BLaER1 treated with 17β-estradiol and CSF1 and Interleukin-3, amounts not matched to agents 10 nM and 100 nM (cell line): ENCODE results near the gene OLFML2A.
"Not testable (repeated sequence)": the region's sequence is repeated elsewhere in the genome, so short reads cannot be mapped to it uniquely, and the experiment has no call there.

ENCODE experiments used
- H3K27ac ChIP-seq, 11 experiments: shearing (Covaris generic); formaldehyde crosslinking; 2 replicates each; pipeline ENCODE4 v1.8.1; 2022
- H3K27me3 ChIP-seq, 11 experiments: shearing (Covaris generic); formaldehyde crosslinking; 2 replicates each; pipeline ENCODE4 v1.8.1; 2022
- H3K36me3 ChIP-seq, 11 experiments: shearing (Covaris generic); formaldehyde crosslinking; 2 replicates each; pipeline ENCODE4 v1.8.1; 2022
- H3K4me1 ChIP-seq, 10 experiments: shearing (Covaris generic); formaldehyde crosslinking; 2 replicates each; pipeline ENCODE4 v1.8.1; 2022
- H3K4me2 ChIP-seq, 11 experiments: shearing (Covaris generic); formaldehyde crosslinking; 2 replicates each; pipeline ENCODE4 v1.8.1; 2022
- H3K4me3 ChIP-seq, 10 experiments: shearing (Covaris generic); formaldehyde crosslinking; 2 replicates each; pipeline ENCODE4 v1.8.1; 2022
- H3K9ac ChIP-seq, 11 experiments: shearing (Covaris generic); formaldehyde crosslinking; 2 replicates each; pipeline ENCODE4 v1.8.1; 2022
- H3K9me3 ChIP-seq, 11 experiments: shearing (Covaris generic); formaldehyde crosslinking; replicated peaks in 1 of 11; 2 replicates each; pipeline ENCODE4 v1.8.1; 2022
- H4K20me1 ChIP-seq, 11 experiments: shearing (Covaris generic); formaldehyde crosslinking; 2 replicates each; pipeline ENCODE4 v1.8.1; 2022
- Cebpa-rat ChIP-seq, 11 experiments: shearing (Covaris generic); IDR thresholded peaks; 2 replicates each; pipeline ENCODE4 v1.8.1; 2022

OLFML2A gene

DNA sequence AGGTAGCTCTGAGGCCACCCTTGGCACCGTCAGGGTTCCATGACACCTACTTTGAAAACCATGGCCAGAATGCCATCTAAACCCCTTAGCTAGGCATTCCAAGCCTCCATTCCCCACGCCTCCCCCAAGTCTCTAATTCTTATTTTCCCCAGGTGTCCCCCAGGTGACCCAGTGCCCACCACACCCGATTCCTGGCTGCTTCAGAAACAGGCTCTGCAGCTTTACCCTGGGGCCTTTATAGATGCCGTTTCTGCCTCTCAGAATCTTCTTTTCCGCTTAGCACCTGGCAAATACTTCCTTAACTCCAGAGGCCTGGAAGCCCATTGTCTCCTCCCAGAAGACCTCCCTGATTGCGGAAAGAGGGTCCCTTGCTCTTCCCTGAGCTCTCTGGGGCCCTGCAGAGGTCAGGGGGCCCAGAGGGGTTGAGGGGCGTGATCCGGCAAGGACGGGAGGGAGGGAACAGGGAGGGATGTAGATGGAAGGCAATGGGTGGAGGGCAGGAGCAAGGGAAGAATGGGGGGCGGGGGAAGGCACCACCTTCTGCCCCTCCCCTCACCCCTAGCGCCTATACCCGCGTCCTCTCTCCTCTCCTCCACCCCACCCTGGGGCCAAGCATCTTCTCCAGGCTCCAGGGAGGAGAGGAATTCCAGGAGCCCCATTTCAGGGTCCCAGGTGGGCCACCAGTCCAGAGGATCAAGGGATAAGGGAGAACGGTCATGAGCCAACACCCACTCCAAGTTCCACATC, 64.3 kb downstream of the OLFML2A start:
- H3K36me3 ChIP-seq = no peaks in the 10 kb centered on the region
- no peaks in the 10 kb centered on the region for H3K27me3 ChIP-seq
- no peak overlapping the region for H3K4me2 ChIP-seq
- no peaks in the 10 kb centered on the region for H3K9me3 ChIP-seq
- no peak overlapping the region for H3K27ac ChIP-seq
- no peak overlapping the region for H3K4me3 ChIP-seq
- H3K9ac ChIP-seq = no peak overlapping the region
- H3K4me1 ChIP-seq = peaks cover 0 to 7% (median 2%) of the 10 kb centered on the region in 10 experiments; a peak in 4 of 20 replicates
- TF ChIP-seq Cebpa-rat (IDR thresholded peaks at IDR 0.05) = no peak
- no peaks in the 10 kb centered on the region for H4K20me1 ChIP-seq

DNA sequence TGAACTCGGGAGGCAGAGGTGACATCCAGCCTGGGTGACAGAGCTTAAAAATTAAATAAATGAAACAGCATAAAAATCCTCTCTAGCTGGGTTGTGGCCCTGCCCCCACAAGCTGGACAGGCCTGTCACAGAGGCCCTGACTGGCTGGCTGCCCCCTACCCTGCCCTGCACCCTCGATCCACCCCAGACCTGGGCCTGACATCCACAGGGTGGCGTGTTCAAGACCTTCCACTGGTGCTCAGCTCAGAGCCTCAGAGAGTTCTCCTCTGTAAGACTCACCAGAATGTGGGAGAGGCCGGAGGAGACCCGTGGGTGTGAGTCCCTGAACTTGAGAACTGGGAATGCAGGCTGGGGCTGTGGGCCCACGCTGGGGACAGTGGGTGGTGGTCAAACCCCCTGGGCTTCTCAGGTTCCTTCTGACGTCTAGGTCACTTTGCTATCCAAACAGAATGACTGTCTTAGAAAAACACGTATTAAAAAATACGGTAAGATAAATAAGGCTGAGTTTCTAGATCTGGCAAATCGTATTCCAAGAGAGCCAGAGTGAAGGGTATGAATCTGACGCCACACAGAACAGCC, 66.6 kb downstream of the OLFML2A start:
- Histone ChIP-seq H4K20me1 (no peaks in the 10 kb centered on the region), H3K9me3 (no peaks in the 10 kb centered on the region), H3K4me1 (peaks cover 0 to 7% (median 1%) of the 10 kb centered on the region in 10 experiments; a peak in 3 of 20 replicates), H3K9ac (no peak overlapping the region), H3K4me2 (no peak overlapping the region), H3K4me3 (no peak overlapping the region), H3K36me3 (no peaks in the 10 kb centered on the region), H3K27ac (no peak overlapping the region), H3K27me3 (no peaks in the 10 kb centered on the region)
- no peak for TF ChIP-seq Cebpa-rat (IDR thresholded peaks at IDR 0.05)

DNA sequence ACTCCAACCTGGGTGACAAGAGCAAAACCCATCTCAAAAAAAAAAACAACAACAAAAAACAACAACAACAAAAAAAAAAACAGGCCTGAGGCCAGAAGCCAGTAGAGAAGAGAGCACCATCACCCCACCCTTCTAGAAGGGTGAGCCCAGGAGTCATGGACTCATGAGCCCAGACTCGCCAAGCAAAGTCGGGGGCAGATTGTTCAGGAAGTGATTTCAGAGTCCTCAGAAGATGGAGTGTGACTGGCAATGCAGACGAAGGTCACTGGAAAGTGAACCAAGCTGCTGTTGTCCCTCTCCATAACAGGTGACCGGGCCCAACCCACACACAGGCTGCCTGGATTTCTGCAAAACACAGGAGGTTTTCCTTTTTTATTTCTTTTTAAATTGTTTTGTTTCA, 67.4 kb downstream of the OLFML2A start:
- Histone ChIP-seq H3K36me3 (no peaks in the 10 kb centered on the region), H3K27ac (no peak overlapping the region), H3K4me1 (peaks cover 0 to 7% (median 1%) of the 10 kb centered on the region in 10 experiments; a peak in 3 of 20 replicates), H3K27me3 (no peaks in the 10 kb centered on the region), H3K4me3 (no peak overlapping the region), H4K20me1 (no peaks in the 10 kb centered on the region), H3K9ac (no peak overlapping the region), H3K9me3 (no peaks in the 10 kb centered on the region), H3K4me2 (peak overlapping the region in 2 of 11 experiments; percentile 7 to 29; a peak in 2 of 22 replicates)
- TF ChIP-seq Cebpa-rat (IDR thresholded peaks at IDR 0.05) = no peak

DNA sequence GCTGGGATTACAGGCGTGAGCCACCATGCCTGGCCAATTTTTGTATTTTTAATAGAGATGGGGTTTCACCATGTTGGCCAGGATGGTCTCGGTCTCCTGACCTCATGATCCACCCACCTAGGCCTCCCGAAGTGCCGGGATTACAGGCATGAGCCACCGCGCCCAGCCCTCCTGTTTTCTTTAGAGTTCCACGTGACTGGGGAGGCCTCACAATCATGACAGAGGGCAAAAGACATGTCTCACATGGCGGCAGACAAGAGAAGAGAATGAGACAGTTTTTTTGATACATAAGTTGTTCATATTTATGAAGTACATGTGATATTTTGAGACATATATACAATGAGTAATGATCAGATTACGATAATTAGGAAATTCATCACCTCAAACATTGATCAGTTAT, 69.5 kb downstream of the OLFML2A start:
- H3K4me2 ChIP-seq, H4K20me1 ChIP-seq, H3K36me3 ChIP-seq, H3K4me3 ChIP-seq, H3K9ac ChIP-seq, H3K9me3 ChIP-seq, H3K27me3 ChIP-seq, H3K27ac ChIP-seq: not testable (repeated sequence)
- peaks cover 0 to 13% (median 7%) of the 10 kb centered on the region in 10 experiments; a peak in 8 of 20 replicates for H3K4me1 ChIP-seq

DNA sequence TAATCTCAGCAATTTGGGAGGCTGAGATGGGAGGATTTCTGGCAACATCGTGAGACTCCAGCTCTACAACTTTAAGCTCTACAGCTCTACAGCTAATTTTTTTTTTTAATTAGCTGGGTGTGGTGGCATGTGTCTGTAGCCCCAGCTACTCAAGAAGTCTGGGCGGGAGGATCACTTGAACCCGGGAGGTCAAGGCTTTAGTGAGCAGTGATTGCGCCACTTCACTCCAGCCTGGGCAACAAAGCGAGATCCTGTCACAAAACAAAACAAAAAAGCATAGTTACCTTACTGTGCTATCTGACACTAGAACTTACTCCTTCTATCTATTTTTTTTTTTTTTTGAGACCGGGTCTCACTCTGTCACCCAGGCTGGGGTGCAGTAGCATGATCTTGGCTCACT, 70.0 kb downstream of the OLFML2A start:
- no peak for TF ChIP-seq Cebpa-rat (IDR thresholded peaks at IDR 0.05)
- Histone ChIP-seq H4K20me1 (no peaks in the 10 kb centered on the region), H3K27ac (no peak overlapping the region), H3K4me3 (no peak overlapping the region), H3K36me3 (no peaks in the 10 kb centered on the region), H3K4me2 (no peak overlapping the region), H3K27me3 (no peaks in the 10 kb centered on the region), H3K4me1 (peaks cover 0 to 17% (median 9%) of the 10 kb centered on the region in 10 experiments; a peak in 13 of 20 replicates), H3K9ac (no peak overlapping the region), H3K9me3 (no peaks in the 10 kb centered on the region)

DNA sequence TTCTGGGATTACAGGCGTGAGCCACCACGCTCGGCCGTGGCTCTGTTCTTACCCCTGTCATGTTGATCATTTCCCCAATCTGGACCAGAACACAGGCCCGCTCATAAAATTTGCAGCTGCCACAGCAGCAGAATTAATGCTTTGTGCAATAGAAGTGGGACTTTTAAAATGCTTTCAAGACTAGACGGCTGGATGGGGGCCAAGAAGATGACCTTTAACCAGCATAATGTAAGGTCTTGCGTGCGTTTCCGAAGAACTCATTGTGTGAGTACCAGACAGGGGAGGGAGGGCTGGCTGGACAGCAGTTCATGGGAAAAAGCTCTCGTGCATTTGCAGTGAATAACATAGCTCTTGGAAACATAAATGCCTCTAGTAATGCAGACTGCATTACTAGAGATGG, 72.9 kb downstream of the OLFML2A start:
- Histone ChIP-seq H3K36me3 (no peaks in the 10 kb centered on the region), H4K20me1 (peaks cover 0 to 14% (median 8%) of the 10 kb centered on the region in 11 experiments; a peak in 9 of 22 replicates), H3K9ac (no peak overlapping the region), H3K27me3 (no peaks in the 10 kb centered on the region; a peak in 1 of 22 replicates), H3K9me3 (no peaks in the 10 kb centered on the region), H3K27ac (no peak overlapping the region), H3K4me2 (no peak overlapping the region), H3K4me3 (no peak overlapping the region), H3K4me1 (peaks cover 4 to 23% (median 22%) of the 10 kb centered on the region in 10 experiments; a peak in 18 of 20 replicates)
- TF ChIP-seq Cebpa-rat (IDR thresholded peaks at IDR 0.05) = no peak

DNA sequence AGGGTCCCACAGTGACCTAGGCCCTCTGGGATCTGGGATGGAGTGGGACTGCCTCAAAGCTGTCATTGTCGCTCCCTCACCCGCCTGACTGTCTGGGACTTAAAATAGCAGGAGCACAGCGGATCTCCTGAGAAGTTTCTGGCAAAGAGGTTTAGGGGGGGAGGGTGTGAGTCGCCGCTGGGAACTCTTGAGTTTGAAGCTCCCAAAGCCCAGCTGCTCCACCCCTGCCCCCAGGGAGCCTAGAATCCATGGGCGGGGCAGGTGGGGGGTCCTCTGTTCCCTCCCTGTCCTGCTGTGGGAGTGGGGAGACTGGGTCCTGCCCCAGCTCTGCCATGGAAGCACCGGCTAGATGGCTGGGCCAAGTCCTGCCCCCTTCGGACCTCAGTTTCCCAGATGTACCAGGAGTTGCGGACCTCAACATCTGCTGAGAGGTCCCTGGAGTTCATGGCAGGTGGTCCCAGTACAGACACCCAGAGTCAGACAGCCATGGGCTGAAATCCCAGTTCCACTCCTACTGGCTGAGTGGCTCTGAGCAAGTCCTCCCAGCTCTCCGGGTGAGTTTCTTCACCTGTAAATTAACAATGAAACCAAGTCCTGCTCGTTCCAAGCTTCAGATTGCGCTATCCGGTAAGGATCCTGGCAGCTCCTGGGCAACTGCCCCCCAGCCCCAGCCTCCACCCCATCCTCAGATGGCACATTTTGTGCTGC, 75.3 kb downstream of the OLFML2A start:
- H3K9ac ChIP-seq = peak overlapping the region in 9 of 11 experiments; percentile 48 to 70 (median 62); a peak in 14 of 22 replicates
- peaks cover 8 to 15% (median 13%) of the 10 kb centered on the region in 11 experiments for H3K36me3 ChIP-seq
- H4K20me1 ChIP-seq = peaks cover 13 to 39% (median 32%) of the 10 kb centered on the region in 11 experiments
- TF ChIP-seq Cebpa-rat (IDR thresholded peaks at IDR 0.05) = no peak
- no peak overlapping the region for H3K27ac ChIP-seq
- H3K4me2 ChIP-seq = peak overlapping the region; percentile 77 to 93 (median 83)
- peaks cover 4 to 23% (median 22%) of the 10 kb centered on the region in 10 experiments; a peak in 18 of 20 replicates for H3K4me1 ChIP-seq
- no peaks in the 10 kb centered on the region for H3K9me3 ChIP-seq
- no peaks in the 10 kb centered on the region; a peak in 1 of 22 replicates for H3K27me3 ChIP-seq
- peak overlapping the region in 5 of 10 experiments; percentile 41 to 70 (median 58); a peak in 10 of 20 replicates for H3K4me3 ChIP-seq

DNA sequence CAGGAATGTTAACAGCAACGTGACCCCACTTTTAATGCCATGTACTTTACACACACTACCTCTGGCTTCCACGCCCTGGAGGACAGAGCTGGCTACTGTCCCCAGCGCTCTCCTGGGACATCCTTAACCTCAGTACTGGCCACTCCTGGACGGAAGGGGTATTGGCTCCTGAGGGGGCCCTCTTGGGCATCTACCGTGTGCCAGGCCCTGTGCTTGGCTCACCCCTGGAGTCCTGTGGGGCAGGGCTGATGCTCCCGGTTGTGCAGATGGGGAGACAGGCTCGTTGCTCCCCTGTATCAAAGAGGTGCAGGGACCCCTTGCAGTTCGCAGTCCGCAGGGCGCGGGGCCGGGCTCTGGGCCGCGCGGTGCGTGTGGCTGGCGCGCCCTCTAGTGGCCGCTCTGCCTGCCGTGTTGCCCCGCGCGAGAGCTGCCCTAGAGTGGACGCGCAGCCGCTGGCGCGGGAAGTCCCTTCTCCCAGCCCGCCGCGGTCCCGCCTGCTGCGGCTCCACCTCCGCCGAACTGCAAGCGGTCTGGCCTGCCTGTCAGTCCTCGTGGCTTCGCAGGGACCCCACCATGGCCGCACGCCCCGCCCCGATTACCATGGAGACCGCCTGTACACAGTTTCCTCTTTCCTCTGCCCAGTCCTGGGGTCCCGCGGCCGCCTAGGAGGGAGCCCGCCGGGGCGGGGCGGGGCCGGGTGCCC, 76.0 kb downstream of the OLFML2A start, which contains the start of gene WDR38:
Gene WDR38, plus strand, starts transcription at position 632 of the 703 bp plus-strand sequence. CDS start 72 bp downstream, outside the sequence.
- peak within 1 kb of the TSS in 1 of 11 experiments; percentile 37; a peak in 1 of 22 replicates for H3K27ac ChIP-seq
- H3K36me3 ChIP-seq = peaks cover 15 to 22% (median 20%) of the 10 kb centered on the region in 11 experiments
- peaks cover 20 to 46% (median 39%) of the 10 kb centered on the region in 11 experiments for H4K20me1 ChIP-seq
- TF ChIP-seq Cebpa-rat (IDR thresholded peaks at IDR 0.05) = no peak
- no peaks in the 10 kb centered on the region; a peak in 1 of 22 replicates for H3K27me3 ChIP-seq
- peak within 1 kb of the TSS; percentile 77 to 93 (median 83) for H3K4me2 ChIP-seq
- H3K9me3 ChIP-seq = no peaks in the 10 kb centered on the region
- H3K4me1 ChIP-seq = peaks cover 4 to 25% (median 22%) of the 10 kb centered on the region in 10 experiments; a peak in 18 of 20 replicates
- peak within 1 kb of the TSS; percentile 10 to 70 (median 62); a peak in 20 of 22 replicates for H3K9ac ChIP-seq
- peak within 1 kb of the TSS; percentile 34 to 70 (median 53) for H3K4me3 ChIP-seq
